HG03354 (cell line): ENCODE results near the gene STAB2.

Source experiments
- ATAC-seq: cut with Tn5 transposase; IDR thresholded peaks from one replicate; pipeline ENCODE4 v1.9.1; 2021; ENCODE audit warnings: mild to moderate bottlenecking; ENCODE audit not compliant: unreplicated experiment, poor library complexity, severe bottlenecking

STAB2 gene

GRCh38 chr12:103772367-103773108 lies 185.5 kb downstream of the STAB2 start:
- ATAC-seq: no peak

DNA sequence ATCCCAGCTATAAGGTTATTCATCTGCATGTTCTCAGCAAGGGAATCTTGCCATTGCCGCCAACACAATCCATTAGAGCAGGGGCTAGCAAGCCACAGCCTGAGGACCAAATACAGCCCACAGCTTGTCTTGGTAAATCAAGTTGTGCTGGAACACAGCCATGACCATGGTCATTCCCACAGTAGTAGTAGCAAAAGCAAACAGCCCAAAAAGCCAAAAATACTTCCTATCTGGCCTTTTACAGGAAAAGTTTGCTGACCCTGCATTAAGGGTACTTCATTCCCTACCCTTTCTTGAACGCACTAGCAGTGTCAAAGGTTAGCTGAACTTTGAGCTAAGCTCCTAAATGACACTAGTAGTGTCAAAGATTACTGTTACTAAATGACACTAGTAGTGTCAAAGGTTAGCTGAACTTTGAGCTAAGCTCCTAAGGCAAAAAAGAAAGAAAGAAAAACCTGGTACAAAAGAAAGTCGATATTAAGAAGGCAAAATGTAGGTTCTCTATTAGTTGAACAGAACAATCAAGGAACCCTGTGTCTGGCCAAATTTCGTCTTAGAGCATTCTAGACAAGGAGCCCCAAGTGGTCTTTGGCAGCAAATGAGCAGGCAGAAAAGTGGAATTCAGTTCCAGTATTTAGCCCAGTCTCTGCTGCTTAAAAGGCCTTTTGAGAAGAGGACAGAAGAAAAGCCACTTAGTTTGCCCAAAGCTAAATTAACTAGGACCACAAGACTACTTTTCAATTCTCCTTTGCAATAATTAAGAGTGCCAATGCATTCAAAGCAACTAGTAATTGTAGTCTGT lies 186.2 kb downstream of the STAB2 start:
- no peak for ATAC-seq

GRCh38 chr12:103774977-103775560 lies 188.0 kb downstream of the STAB2 start:
- ATAC-seq: no peak

DNA sequence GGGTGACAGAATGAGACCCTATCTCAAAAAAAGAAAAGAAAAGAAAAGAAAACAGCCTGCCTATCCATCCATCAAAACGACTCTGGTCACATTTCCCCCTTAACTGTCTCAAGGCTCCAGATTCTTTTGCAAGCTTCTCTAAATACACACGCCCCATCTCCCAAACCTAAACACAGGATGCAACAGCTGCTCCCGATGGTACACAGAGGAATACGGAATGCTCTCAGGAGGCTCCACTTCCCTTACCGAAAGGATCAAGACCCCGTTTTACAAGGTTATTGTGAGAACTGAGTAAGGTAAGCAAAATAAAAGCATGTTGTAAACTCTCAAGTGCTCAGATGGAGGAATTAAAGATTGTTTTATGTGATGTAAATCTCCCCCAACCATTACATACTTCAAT lies 191.7 kb downstream of the STAB2 start:
- no peak for ATAC-seq

- no peak for ATAC-seq
Measured at GRCh38 chr12:103779410-103780092, 192.5 kb downstream of the STAB2 start.

GRCh38 chr12:103780093-103780440 lies 193.0 kb downstream of the STAB2 start:
- ATAC-seq: no peak

DNA sequence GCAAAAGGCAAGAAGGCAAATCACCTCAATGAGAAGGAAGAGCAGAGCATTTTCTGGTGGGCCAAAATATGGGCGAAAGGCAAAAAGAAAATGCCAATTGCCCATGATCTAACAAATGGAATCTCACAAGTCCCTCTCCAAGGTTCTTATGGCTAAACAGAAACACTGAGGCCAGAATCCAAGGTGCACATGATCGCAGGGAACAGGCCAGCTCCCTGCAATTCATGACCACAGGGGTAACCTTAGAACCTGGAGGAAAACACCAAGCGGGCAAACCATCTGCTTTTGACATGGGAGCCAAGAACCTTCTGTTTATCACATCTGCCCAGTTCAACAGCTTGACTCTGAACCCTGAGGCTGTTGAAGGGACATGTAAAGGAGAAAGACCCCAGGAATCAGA lies 193.9 kb downstream of the STAB2 start:
- ATAC-seq: no peak

- no peak for ATAC-seq
Measured at GRCh38 chr12:103782399-103782798, 195.3 kb downstream of the STAB2 start.

DNA sequence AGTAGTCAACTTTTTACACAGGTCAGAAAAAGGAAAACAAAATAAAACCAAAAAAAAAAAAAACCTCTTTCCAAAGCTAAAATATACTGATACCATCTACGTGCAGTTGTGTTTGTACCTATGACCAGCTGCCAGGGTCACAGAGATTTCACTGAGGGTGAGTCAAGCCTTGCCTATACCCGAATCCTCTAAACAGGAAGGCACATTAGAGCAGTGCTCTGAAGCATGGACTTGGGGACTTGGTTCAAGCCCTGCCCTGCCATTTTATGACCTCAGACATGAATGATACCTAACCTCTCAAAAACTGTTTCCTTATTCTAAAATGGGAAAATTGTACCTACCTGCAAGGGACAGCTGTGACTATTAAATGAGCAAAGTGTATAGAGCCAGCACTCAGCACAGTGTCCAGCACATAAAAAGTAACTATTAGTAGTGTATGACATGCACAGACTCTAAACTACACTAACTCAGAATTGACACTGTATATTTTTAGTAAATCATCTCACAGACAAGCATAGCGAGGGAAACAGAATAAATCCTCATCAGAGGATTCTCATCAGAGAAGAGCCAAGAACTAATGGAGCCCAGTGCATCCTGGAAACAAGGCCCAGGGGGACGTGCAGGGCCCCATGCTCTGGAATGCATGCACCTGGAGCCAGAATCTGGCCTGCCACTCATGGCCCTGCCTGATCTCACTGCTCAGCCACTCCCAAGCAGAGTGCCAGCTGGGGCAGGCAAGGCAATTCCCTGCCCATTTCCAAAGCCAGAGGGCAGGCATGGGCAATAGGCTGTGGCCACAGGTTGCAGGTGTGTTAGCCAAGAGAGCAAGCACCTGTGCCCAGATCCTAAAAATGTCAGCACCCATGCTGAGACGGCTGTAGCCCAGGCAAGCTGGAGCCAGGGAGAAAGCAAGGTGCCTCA lies 196.9 kb downstream of the STAB2 start:
- ATAC-seq: no peak

- ATAC-seq: no peak
Measured at GRCh38 chr12:103785243-103786031, 198.4 kb downstream of the STAB2 start.

GRCh38 chr12:103786201-103786600 lies 199.1 kb downstream of the STAB2 start:
- ATAC-seq: no peak

DNA sequence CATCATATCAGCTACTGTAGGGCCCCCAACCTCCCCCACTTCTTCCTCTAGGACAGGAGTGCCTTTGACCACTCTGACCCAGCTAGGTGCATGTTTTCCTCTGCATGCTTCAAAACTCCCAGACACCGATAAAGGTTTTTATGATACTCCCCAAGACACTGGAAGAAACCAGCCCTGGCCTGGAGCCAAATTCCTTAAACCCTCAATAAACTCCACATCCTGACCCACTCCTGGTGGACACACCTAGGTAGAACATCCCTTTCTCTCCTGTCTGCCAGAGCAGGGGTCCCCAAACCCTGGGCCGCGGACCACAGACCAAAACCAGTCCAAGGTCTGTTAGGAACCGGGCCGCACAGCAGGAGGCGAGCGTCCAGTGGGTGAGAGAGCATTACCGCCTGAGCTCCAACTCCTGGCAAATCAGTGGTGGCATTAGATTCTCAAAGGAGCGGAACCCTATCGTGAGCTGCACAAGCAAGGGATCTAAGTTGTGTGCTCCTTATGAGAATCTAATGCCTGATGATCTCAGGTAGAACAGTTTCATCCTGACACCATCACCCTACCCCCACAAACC lies 204.4 kb downstream of the STAB2 start:
- no peak for ATAC-seq

- ATAC-seq: no peak
Measured at GRCh38 chr12:103793046-103793445, 206.0 kb downstream of the STAB2 start.

DNA sequence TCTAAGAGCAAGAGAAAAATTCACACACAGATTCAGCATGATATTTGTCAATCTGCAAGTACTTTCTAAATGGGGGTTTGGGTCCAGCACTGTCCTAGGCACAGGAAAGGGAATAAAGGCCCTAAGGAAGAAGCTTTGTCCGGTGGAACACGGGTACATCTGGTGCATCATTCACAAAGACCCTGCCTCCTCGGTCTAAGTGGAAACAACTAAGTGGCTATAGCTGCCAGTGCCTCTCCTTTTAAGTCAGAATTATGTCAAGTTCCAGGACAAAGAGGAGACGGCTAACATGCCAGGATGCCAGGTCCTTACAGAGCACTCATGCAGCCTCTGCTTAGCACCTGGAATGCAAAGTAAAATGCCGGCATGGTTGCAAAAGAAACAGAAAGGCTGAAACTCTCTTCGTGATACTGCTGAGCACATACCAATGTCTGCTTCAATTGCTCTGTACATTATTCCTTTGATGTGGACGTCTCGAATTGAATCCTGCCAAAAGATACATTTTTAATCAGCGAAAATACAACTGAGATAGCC lies 206.5 kb downstream of the STAB2 start:
- no peak for ATAC-seq

GRCh38 chr12:103794309-103795213 lies 207.5 kb downstream of the STAB2 start:
- ATAC-seq: no peak

DNA sequence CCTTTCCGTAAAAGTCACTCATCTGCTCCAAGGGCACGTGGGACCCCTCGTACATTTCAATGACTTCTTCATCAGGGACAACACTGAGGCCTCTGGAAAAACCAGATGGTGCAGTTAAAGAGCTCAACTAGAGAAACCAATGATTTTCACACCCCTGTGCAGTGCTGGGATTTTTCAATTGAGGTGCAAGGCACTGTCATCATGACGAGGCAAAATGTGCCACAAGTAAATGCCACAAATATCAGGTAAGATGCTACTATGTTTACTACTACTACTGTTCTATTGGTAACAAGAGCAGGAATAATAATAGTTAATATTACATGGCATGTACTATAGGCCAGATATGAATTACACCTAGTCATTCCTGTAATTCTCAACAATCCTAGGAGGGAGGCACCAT lies 211.5 kb downstream of the STAB2 start:
- ATAC-seq: no peak

DNA sequence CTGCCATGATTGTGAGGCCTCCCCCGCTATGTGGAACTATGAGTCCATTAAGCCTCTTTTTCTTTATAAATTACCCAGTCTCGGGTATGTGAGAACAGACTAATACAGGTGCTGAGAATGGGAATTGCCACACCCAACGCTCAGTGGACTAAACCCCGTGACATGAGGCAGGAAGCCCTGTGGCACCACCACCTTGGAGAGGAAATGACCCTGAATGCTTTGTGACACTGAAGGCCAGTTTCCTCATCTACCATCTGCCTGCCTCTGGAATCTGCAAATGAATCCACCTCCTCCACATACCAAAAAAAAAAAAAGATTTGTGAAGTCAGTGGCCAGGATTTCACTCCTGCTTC lies 212.4 kb downstream of the STAB2 start:
- ATAC-seq: no peak
